SK-N-SH treated with all-trans-retinoic acid at 6 μM for 48 hours (cell line): ENCODE data around the gene ARHGEF3.

Experiments
- ATAC-seq: fragments of 200-7000 bp; cut with Tn5 transposase; 3 replicates; pipeline ENCODE4 v1.9.1; 2020; ENCODE audit warnings: mild to moderate bottlenecking, moderate library complexity
- ARNTL ChIP-seq: fragments of 450-650 bp; formaldehyde crosslinking; IDR thresholded peaks from 2 replicates; pipeline ENCODE4 v1.5.0; 2020; ENCODE audit warnings: low read depth, mild to moderate bottlenecking, moderate library complexity, borderline replicate concordance
- BACH2 ChIP-seq: fragments of 250-450 bp; sonication (Bioruptor Pico); IDR thresholded peaks from 2 replicates; pipeline ENCODE4 v1.9.0; 2021; ENCODE audit warnings: mild to moderate bottlenecking, borderline replicate concordance
- CSDC2 ChIP-seq: fragments of 250-450 bp; sonication (Bioruptor Pico); IDR thresholded peaks from 2 replicates; pipeline ENCODE4 v1.5.0; 2020; ENCODE audit warnings: mild to moderate bottlenecking, moderate library complexity
- ESRRG ChIP-seq: fragments of 250-450 bp; sonication (Bioruptor Pico); IDR thresholded peaks from 2 replicates; pipeline ENCODE4 v1.6.1; 2021; ENCODE audit warnings: mild to moderate bottlenecking
- GLIS3 ChIP-seq: fragments of 250-450 bp; sonication (Bioruptor Pico); IDR thresholded peaks from 2 replicates; pipeline ENCODE4 v1.5.0; 2020; ENCODE audit warnings: mild to moderate bottlenecking, moderate library complexity
- ISL1 ChIP-seq: fragments of 250-450 bp; sonication (Bioruptor Pico); IDR thresholded peaks from 2 replicates; pipeline ENCODE4 v2.1.2; 2022; ENCODE audit warnings: mild to moderate bottlenecking, moderate library complexity
- OSR1 ChIP-seq: fragments of 250-450 bp; sonication (Bioruptor Pico); IDR thresholded peaks from 2 replicates; pipeline ENCODE4 v1.8.0; 2022; ENCODE audit warnings: moderate library complexity, mild to moderate bottlenecking, inconsistent platforms
- PPARA ChIP-seq: fragments of 250-450 bp; sonication (Bioruptor Pico); IDR thresholded peaks from 2 replicates; pipeline ENCODE4 v1.5.0; 2020; ENCODE audit warnings: mild to moderate bottlenecking, borderline replicate concordance
- RARB ChIP-seq: fragments of 250-450 bp; sonication (Bioruptor Pico); IDR thresholded peaks from 2 replicates; pipeline ENCODE4 v1.8.0; 2021; ENCODE audit warnings: mild to moderate bottlenecking, moderate library complexity
- SNAI2 ChIP-seq: fragments of 250-450 bp; sonication (Bioruptor Pico); IDR thresholded peaks from 2 replicates; pipeline ENCODE4 v1.5.0; 2020; ENCODE audit warnings: mild to moderate bottlenecking, moderate library complexity
- TCF4 ChIP-seq: fragments of 250-450 bp; sonication (Bioruptor Pico); IDR thresholded peaks from 2 replicates; pipeline ENCODE4 v1.8.0; 2021; ENCODE audit warnings: mild to moderate bottlenecking, moderate library complexity, borderline replicate concordance
- TOX ChIP-seq: fragments of 250-450 bp; sonication (Bioruptor Pico); IDR thresholded peaks from 2 replicates; pipeline ENCODE4 v1.8.0; 2021; ENCODE audit warnings: mild to moderate bottlenecking, moderate library complexity, borderline replicate concordance
- ZFP30 ChIP-seq: fragments of 450-650 bp; formaldehyde crosslinking; IDR thresholded peaks from 2 replicates; pipeline ENCODE4 v1.5.0; 2022; ENCODE audit warnings: mild to moderate bottlenecking, moderate library complexity
- ZNF565 ChIP-seq: fragments of 450-650 bp; formaldehyde crosslinking; conservative IDR thresholded peaks from 2 replicates; pipeline ENCODE4 v1.5.0; 2020; ENCODE audit warnings: low read depth, mild to moderate bottlenecking, moderate library complexity
- ZNF70 ChIP-seq: fragments of 450-650 bp; formaldehyde crosslinking; IDR thresholded peaks from 2 replicates; pipeline ENCODE4 v1.5.0; 2020; ENCODE audit warnings: mild to moderate bottlenecking, moderate library complexity
- ZNF8 ChIP-seq: fragments of 450-650 bp; formaldehyde crosslinking; IDR thresholded peaks from 2 replicates; pipeline ENCODE4 v1.5.0; 2020; ENCODE audit warnings: mild to moderate bottlenecking, moderate library complexity
- TF ChIP-seq, protein P1 (sequence below): fragments of 250-450 bp; sonication (Bioruptor Pico); IDR thresholded peaks from 2 replicates; pipeline ENCODE4 v1.5.0; 2020; ENCODE audit warnings: mild to moderate bottlenecking, moderate library complexity
- TF ChIP-seq, protein P2 (sequence below): fragments of 250-450 bp; sonication (Bioruptor Pico); IDR thresholded peaks from 2 replicates; pipeline ENCODE4 v1.5.1; 2021; ENCODE audit warnings: mild to moderate bottlenecking, moderate library complexity
- TF ChIP-seq, protein P3 (sequence below): fragments of 250-450 bp; sonication (Bioruptor Pico); IDR thresholded peaks from 2 replicates; pipeline ENCODE4 v1.5.1; 2020; ENCODE audit warnings: low read depth, mild to moderate bottlenecking, moderate library complexity
- TF ChIP-seq, protein P4 (sequence below): fragments of 250-450 bp; sonication (Bioruptor Pico); IDR thresholded peaks from 2 replicates; pipeline ENCODE4 v1.8.0; 2021; ENCODE audit warnings: low read depth, mild to moderate bottlenecking, moderate library complexity, borderline replicate concordance
- TF ChIP-seq, protein P5 (sequence below): fragments of 250-450 bp; sonication (Bioruptor Pico); IDR thresholded peaks from 2 replicates; pipeline ENCODE4 v1.8.0; 2020; ENCODE audit warnings: mild to moderate bottlenecking, moderate library complexity, borderline replicate concordance

The ARHGEF3 gene

DNA sequence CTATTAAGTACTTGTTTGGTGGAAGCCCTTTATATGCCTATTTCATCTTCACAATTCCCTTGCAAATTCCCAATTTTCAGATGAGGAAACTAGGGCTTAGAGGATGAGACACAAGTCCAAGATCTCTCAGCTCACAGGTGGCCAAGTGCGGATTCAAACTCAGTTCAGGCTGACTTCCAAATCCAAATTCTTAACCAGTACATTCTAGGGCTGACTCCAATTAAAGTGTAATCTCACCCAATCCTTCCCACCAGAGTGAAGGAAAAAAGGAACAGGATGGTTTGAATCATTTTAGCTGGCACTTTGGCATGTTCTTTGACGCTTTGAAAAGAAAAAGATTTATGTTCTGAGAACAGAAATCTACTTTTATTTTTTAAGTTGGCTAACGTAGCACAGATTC lies 12.7 kb downstream of the ARHGEF3 start:
- TF ChIP-seq TOX (no peak), RARB (CRISPR knock-in tag) (no peak), OSR1 (no peak), ZNF565 (CRISPR knock-in tag) (no peak), TCF4 (no peak), ISL1 (CRISPR knock-in tag) (no peak), SNAI2 (CRISPR knock-in tag) (no peak)
- TF ChIP-seq, protein P1, sequence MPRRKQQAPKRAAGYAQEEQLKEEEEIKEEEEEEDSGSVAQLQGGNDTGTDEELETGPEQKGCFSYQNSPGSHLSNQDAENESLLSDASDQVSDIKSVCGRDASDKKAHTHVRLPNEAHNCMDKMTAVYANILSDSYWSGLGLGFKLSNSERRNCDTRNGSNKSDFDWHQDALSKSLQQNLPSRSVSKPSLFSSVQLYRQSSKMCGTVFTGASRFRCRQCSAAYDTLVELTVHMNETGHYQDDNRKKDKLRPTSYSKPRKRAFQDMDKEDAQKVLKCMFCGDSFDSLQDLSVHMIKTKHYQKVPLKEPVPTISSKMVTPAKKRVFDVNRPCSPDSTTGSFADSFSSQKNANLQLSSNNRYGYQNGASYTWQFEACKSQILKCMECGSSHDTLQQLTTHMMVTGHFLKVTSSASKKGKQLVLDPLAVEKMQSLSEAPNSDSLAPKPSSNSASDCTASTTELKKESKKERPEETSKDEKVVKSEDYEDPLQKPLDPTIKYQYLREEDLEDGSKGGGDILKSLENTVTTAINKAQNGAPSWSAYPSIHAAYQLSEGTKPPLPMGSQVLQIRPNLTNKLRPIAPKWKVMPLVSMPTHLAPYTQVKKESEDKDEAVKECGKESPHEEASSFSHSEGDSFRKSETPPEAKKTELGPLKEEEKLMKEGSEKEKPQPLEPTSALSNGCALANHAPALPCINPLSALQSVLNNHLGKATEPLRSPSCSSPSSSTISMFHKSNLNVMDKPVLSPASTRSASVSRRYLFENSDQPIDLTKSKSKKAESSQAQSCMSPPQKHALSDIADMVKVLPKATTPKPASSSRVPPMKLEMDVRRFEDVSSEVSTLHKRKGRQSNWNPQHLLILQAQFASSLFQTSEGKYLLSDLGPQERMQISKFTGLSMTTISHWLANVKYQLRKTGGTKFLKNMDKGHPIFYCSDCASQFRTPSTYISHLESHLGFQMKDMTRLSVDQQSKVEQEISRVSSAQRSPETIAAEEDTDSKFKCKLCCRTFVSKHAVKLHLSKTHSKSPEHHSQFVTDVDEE (CRISPR knock-in tag): no peak
- TF ChIP-seq, protein P2, sequence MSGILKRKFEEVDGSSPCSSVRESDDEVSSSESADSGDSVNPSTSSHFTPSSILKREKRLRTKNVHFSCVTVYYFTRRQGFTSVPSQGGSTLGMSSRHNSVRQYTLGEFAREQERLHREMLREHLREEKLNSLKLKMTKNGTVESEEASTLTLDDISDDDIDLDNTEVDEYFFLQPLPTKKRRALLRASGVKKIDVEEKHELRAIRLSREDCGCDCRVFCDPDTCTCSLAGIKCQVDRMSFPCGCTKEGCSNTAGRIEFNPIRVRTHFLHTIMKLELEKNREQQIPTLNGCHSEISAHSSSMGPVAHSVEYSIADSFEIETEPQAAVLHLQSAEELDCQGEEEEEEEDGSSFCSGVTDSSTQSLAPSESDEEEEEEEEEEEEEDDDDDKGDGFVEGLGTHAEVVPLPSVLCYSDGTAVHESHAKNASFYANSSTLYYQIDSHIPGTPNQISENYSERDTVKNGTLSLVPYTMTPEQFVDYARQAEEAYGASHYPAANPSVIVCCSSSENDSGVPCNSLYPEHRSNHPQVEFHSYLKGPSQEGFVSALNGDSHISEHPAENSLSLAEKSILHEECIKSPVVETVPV (CRISPR knock-in tag): no peak
- TF ChIP-seq, protein P3, sequence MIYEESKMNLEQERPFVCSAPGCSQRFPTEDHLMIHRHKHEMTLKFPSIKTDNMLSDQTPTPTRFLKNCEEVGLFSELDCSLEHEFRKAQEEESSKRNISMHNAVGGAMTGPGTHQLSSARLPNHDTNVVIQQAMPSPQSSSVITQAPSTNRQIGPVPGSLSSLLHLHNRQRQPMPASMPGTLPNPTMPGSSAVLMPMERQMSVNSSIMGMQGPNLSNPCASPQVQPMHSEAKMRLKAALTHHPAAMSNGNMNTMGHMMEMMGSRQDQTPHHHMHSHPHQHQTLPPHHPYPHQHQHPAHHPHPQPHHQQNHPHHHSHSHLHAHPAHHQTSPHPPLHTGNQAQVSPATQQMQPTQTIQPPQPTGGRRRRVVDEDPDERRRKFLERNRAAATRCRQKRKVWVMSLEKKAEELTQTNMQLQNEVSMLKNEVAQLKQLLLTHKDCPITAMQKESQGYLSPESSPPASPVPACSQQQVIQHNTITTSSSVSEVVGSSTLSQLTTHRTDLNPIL (CRISPR knock-in tag): no peak
- TF ChIP-seq, protein P4, sequence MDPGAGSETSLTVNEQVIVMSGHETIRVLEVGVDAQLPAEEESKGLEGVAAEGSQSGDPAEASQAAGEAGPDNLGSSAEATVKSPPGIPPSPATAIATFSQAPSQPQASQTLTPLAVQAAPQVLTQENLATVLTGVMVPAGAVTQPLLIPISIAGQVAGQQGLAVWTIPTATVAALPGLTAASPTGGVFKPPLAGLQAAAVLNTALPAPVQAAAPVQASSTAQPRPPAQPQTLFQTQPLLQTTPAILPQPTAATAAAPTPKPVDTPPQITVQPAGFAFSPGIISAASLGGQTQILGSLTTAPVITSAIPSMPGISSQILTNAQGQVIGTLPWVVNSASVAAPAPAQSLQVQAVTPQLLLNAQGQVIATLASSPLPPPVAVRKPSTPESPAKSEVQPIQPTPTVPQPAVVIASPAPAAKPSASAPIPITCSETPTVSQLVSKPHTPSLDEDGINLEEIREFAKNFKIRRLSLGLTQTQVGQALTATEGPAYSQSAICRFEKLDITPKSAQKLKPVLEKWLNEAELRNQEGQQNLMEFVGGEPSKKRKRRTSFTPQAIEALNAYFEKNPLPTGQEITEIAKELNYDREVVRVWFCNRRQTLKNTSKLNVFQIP (CRISPR knock-in tag): no peak
- no peak for ATAC-seq

DNA sequence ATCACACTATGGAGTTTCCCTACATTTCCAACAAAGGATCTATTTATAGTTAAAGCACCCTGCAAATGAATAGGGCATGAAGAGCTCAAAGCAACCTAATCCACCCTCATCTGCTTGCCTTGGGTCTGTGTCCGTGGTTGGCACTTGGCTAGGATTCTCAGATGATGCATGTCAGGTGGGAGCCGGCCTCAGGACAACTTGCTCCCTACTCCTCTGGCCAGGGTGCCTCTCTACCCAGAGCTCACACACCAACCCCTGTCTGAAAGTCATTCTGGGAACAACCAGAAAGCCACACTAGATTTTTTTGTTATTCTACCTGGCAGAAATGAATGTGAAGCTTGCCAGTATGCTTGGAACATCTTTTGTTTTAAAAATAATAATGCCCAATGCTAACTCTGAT lies 13.2 kb downstream of the ARHGEF3 start:
- no peak for ATAC-seq
- TF ChIP-seq RARB (CRISPR knock-in tag) (no peak), ARNTL (CRISPR knock-in tag) (no peak), ZNF565 (CRISPR knock-in tag) (no peak)
- TF ChIP-seq, protein P5, sequence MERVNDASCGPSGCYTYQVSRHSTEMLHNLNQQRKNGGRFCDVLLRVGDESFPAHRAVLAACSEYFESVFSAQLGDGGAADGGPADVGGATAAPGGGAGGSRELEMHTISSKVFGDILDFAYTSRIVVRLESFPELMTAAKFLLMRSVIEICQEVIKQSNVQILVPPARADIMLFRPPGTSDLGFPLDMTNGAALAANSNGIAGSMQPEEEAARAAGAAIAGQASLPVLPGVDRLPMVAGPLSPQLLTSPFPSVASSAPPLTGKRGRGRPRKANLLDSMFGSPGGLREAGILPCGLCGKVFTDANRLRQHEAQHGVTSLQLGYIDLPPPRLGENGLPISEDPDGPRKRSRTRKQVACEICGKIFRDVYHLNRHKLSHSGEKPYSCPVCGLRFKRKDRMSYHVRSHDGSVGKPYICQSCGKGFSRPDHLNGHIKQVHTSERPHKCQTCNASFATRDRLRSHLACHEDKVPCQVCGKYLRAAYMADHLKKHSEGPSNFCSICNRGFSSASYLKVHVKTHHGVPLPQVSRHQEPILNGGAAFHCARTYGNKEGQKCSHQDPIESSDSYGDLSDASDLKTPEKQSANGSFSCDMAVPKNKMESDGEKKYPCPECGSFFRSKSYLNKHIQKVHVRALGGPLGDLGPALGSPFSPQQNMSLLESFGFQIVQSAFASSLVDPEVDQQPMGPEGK (CRISPR knock-in tag): no peak

DNA sequence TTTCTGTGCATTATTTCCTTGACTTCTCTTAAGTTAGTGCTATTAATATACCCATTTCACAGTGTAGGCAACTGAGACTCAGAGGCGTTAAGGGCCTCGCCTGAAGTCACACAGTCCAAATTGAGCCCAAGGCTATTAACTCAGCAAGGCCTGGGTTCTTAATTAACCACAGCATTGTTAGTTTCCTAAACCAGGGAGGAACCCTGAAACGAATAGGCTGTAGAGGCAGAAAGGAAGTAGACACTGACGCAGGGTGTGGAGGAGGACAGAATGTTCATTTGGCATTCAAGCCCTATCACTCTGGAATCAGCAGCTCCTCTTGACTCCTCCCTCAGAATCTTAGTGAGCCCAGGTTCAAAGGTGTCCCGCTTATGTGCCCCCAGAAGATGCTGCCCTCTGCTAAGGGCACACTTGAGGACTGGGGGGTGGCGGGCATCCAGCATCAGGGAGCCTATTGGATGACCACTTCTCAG lies 13.9 kb downstream of the ARHGEF3 start:
- ATAC-seq: no peak
- TF ChIP-seq ZNF70 (CRISPR knock-in tag) (no peak), CSDC2 (CRISPR knock-in tag) (no peak), BACH2 (CRISPR knock-in tag) (no peak), GLIS3 (CRISPR knock-in tag) (no peak)

DNA sequence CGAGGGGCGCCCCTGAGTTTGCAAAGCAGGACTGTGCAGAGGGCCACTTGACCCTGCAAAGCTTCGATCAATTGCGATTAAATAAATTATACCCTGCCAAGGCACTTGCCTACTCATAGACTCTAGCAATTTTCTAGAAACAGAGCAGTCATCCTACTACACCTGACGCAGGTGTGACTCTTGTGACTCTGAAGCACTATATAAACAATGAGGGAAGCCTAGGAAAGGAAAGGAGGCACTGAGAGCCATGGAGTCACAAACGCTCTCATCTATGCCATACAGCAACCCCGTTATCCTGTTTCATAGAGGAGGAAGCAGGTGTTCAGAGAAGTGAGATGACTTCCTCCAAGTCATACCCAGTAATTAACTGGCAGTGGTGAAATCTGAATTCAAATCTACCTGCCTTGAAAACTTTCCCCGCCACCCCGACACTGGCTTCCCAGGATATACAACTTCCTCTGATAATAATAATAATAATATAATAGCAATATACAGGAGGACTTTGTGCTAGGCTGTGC lies 14.4 kb downstream of the ARHGEF3 start:
- TF ChIP-seq ISL1 (CRISPR knock-in tag): no peak
- no peak for TF ChIP-seq GLIS3 (CRISPR knock-in tag)
- TF ChIP-seq BACH2 (CRISPR knock-in tag): no peak
- no peak for TF ChIP-seq ZNF565 (CRISPR knock-in tag)
- no peak for TF ChIP-seq RARB (CRISPR knock-in tag)
- no peak for TF ChIP-seq ZFP30
- no peak for TF ChIP-seq ESRRG (CRISPR knock-in tag)
- TF ChIP-seq ZNF8 (CRISPR knock-in tag): no peak
- no peak for TF ChIP-seq SNAI2 (CRISPR knock-in tag)
- TF ChIP-seq, protein P5 (CRISPR knock-in tag): no peak
- TF ChIP-seq, protein P1 (CRISPR knock-in tag): no peak
- no peak for TF ChIP-seq PPARA (CRISPR knock-in tag)
- no peak for TF ChIP-seq ARNTL (CRISPR knock-in tag)
- no peak for TF ChIP-seq ZNF70 (CRISPR knock-in tag)
- no peak for TF ChIP-seq TCF4
- no peak for ATAC-seq
